Measurements from ENCODE around the gene TSC22D1. TPM values are rescaled to one million over a fixed set of nuclear protein-coding genes. Genes with fewer than 3 reads are reported as not detected.

Gene TSC22D1
- total and polyA plus RNA-seq, 4 donors: 21.0 to 43.5 (median 37.0) TPM

GRCh38 chr13:44474122-44474910, 101.8 kb downstream of the TSC22D1 start (continued):
- TF ChIP-seq, protein P1, sequence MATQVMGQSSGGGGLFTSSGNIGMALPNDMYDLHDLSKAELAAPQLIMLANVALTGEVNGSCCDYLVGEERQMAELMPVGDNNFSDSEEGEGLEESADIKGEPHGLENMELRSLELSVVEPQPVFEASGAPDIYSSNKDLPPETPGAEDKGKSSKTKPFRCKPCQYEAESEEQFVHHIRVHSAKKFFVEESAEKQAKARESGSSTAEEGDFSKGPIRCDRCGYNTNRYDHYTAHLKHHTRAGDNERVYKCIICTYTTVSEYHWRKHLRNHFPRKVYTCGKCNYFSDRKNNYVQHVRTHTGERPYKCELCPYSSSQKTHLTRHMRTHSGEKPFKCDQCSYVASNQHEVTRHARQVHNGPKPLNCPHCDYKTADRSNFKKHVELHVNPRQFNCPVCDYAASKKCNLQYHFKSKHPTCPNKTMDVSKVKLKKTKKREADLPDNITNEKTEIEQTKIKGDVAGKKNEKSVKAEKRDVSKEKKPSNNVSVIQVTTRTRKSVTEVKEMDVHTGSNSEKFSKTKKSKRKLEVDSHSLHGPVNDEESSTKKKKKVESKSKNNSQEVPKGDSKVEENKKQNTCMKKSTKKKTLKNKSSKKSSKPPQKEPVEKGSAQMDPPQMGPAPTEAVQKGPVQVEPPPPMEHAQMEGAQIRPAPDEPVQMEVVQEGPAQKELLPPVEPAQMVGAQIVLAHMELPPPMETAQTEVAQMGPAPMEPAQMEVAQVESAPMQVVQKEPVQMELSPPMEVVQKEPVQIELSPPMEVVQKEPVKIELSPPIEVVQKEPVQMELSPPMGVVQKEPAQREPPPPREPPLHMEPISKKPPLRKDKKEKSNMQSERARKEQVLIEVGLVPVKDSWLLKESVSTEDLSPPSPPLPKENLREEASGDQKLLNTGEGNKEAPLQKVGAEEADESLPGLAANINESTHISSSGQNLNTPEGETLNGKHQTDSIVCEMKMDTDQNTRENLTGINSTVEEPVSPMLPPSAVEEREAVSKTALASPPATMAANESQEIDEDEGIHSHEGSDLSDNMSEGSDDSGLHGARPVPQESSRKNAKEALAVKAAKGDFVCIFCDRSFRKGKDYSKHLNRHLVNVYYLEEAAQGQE (IDR thresholded peaks at IDR 0.05): no peak
- TF ChIP-seq HNF4G (IDR thresholded peaks at IDR 0.05) (no peak), RAD21 (IDR thresholded peaks at IDR 0.05) (no peak), YY1 (IDR thresholded peaks at IDR 0.05) (no peak)

GRCh38 chr13:44471686-44472085, 104.4 kb downstream of the TSC22D1 start:
- Histone ChIP-seq H3K36me3 (ENCODE audit: control insufficient read depth in 4 of 4, insufficient read depth in 3 of 4, low read depth in 1 of 4, low read length in 3 of 4) (no peaks in the 10 kb centered on the region), H3K4me3 (ENCODE audit: low read depth in 1 of 3, low read length in 3 of 3) (no peak overlapping the region), H3K27ac (ENCODE audit: low read depth in 1 of 2, low read length in 2 of 2) (no peak overlapping the region), H3K9ac (ENCODE audit: low read depth in 1 of 2, low read length in 2 of 2) (no peak overlapping the region), H3K9me3 (ENCODE audit: control insufficient read depth in 4 of 4, low read length in 3 of 4) (no peaks in the 10 kb centered on the region), H3K27me3 (ENCODE audit: control insufficient read depth in 4 of 4, insufficient read depth in 4 of 4, low read length in 3 of 4) (no peaks in the 10 kb centered on the region), H3K4me1 (ENCODE audit: control insufficient read depth in 4 of 4, insufficient read depth in 4 of 4, low read length in 3 of 4) (peaks cover 0 to 4% (median 1%) of the 10 kb centered on the region in 4 donors)
- DNase-seq (ENCODE audit: low spot score): no peak
- 63% methylated on average over 1 of the region's 1 CpG for WGBS
- no peak for TF ChIP-seq JUND (IDR thresholded peaks at IDR 0.05)
- TF ChIP-seq SP1 (IDR thresholded peaks at IDR 0.05): no peak
- TF ChIP-seq CTCF (IDR thresholded peaks at IDR 0.05; ENCODE audit: low read depth, low read length, missing input control): no peak
- TF ChIP-seq ZBTB33 (IDR thresholded peaks at IDR 0.05): no peak
- TF ChIP-seq, protein P1 (IDR thresholded peaks at IDR 0.05): no peak
- TF ChIP-seq HNF4G (IDR thresholded peaks at IDR 0.05): no peak
- TF ChIP-seq ATF3 (IDR thresholded peaks at IDR 0.05): no peak
- no peak for TF ChIP-seq EGR1 (IDR thresholded peaks at IDR 0.05; ENCODE audit: low read depth in 2 of 2)
